Measurements from ENCODE around the gene ZXDC. TPM values are rescaled to one million over a fixed set of nuclear protein-coding genes. Genes with fewer than 3 reads are reported as not detected.

ZXDC gene
- total RNA-seq, 4 donors from 2014 or later = 18.5 to 57.9 (median 33.5) TPM

DNA sequence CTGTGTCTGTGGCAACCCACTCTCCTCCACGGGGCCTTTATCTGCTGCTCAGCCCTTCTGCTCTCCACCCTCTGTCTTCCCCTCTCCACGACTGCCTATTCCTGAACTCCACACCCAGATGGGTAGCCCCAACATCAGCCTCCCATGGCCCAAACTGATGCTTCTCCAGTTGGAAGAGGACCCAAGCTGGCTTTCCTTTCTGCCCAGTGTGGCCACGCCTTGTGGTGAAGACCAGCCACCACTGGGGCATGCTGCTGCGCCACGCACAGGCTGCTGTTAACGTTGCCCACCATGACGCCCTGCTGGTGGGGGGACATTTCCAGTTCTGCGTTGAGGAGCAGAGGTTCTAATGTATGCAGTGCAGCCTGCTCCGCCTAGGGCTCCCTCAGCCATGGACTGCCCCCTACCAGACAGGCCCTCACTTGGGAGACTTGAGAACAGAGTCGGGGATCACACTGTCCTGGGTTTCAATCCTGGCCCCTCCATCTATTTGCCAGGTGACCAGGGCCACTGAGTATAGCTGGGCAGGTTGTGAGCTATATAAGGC is 54.0 kb downstream of the ZXDC start:
- DNase-seq = no peak
- Histone ChIP-seq H3K9me3 (peaks cover 0 to 11% of the 10 kb centered on the region in 2 donors), H3K4me3 (no peak overlapping the region), H3K4me1 (no peaks in the 10 kb centered on the region), H3K27me3 (no peaks in the 10 kb centered on the region), H3K27ac (no peak overlapping the region), H3K36me3 (no peaks in the 10 kb centered on the region)
- TF ChIP-seq CTCF (IDR thresholded peaks at IDR 0.05) (no peak), POLR2A (IDR thresholded peaks at IDR 0.05) (no peak)
- intact Hi-C loops (cut with DNase I; ENCODE audit: low total_unique reads) = no loop called here

DNA sequence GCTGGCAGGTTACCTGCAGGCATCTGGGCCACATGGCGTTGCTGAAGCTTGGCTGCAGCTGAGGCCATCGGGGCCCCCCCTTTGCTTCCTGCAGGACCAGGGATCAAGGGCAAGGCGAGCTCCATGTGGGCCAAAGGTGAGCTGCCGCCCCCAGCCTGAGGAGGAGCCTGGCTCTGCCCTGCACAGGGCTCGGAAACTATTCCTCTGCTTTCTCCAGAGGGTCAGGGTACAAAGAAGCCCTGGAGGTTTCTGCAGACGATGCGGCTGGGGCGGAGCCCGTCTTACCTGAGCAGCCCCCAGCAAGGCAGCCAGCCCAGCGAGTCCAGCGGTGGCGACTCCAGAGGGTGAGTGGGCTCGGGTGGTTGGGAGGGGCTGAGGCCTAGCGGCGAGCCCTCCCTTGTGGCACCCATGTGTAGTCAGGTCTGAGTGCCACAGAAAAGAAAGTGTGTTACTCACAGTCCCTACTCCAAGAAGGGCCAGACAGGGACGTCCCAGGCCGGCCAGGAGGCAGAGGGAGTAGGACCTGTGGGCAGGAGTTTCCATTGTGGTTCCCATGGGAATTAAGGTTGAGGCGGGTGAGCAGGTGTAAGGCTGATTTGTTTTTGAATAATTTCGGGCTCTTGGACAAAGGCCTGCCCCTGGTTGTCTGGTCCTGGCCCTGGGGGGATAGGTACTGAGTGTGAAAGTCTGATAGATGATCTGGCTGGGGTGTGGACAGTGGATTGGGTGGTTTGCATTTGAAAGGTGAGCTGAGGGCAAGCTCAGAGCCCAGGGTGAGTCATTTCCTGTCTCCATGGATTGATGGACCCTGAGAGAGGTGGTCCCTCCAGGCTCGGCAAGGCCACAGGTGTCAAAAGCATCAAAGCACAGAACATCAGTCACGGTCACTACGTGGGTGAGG is 55.6 kb downstream of the ZXDC start:
- no peak for DNase-seq
- no peaks in the 10 kb centered on the region for H3K4me1 ChIP-seq
- H3K36me3 ChIP-seq = no peaks in the 10 kb centered on the region
- no peaks in the 10 kb centered on the region for H3K9me3 ChIP-seq
- H3K4me3 ChIP-seq = no peak overlapping the region
- no peaks in the 10 kb centered on the region for H3K27me3 ChIP-seq
- intact Hi-C loops (cut with DNase I; ENCODE audit: low total_unique reads) = no loop called here
- H3K27ac ChIP-seq = no peak overlapping the region
- TF ChIP-seq POLR2A (IDR thresholded peaks at IDR 0.05) (no peak), CTCF (IDR thresholded peaks at IDR 0.05) (no peak)

DNA sequence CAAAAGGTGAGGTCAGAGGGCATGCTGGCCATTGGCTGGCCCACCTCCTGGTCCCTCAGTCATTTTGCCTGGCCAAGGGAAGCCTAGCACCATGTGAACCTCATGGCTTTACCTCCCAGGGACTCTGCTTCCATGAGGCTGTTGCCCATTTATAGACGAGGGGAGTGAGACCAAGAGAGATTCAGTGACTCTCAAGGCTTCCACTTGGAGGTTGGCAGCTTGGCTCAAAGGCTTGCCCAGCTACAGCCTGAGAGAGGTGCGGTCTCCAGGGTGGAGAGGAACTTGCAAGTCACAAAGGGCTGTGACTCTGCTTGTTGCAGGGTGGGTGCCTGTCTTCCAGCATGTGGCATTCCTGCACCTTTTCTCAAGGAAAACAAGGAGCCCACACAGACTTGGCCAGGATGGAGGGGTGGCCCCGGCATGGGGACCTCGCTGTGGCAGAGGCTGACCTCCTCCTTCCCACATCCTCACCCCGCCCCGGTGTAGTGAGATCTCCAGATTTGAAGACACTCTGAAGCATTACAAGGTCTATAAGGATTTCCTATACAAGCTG is 56.5 kb downstream of the ZXDC start:
- DNase-seq = no peak
- no peak for TF ChIP-seq POLR2A (IDR thresholded peaks at IDR 0.05)
- no peak for TF ChIP-seq CTCF (IDR thresholded peaks at IDR 0.05)
- H3K27me3 ChIP-seq = no peaks in the 10 kb centered on the region

DNA sequence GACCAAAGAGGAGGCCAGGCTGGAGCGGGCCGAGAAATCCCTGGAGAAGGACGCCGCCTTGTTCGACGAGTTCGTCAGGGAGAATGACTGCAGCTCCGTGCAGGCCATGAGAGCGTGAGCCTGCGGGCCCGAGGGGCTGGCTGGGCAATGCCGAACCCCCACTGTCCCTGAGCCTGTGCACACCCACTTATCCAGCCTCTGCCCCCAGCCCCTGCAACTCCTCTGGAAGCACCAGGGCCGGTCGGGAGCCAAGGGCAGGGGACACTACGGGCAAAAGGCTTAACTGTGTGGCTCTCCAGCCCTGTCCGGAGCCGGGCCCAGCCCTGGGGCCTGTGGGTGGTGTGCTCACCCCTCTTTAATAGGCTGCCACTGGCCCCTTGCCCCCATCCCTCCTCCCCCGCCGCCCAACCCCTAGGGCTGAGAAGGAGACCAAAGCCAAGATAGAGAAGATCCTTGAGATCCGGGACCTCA is 57.0 kb downstream of the ZXDC start:
- H3K4me3 ChIP-seq = no peak overlapping the region
- intact Hi-C loops (cut with DNase I; ENCODE audit: low total_unique reads) = no loop called here
- no peaks in the 10 kb centered on the region for H3K27me3 ChIP-seq
- TF ChIP-seq POLR2A (IDR thresholded peaks at IDR 0.05) (no peak), CTCF (IDR thresholded peaks at IDR 0.05) (no peak)
- H3K27ac ChIP-seq = no peak overlapping the region
- H3K4me1 ChIP-seq = no peaks in the 10 kb centered on the region
- DNase-seq = no peak
- H3K36me3 ChIP-seq = no peaks in the 10 kb centered on the region
- no peaks in the 10 kb centered on the region for H3K9me3 ChIP-seq

More for the DNA sequence above, 56.5 kb downstream of the ZXDC start:
- no peak overlapping the region for H3K4me3 ChIP-seq
- H3K4me1 ChIP-seq = no peaks in the 10 kb centered on the region
- intact Hi-C loops (cut with DNase I; ENCODE audit: low total_unique reads) = no loop called here
- no peak overlapping the region for H3K27ac ChIP-seq
- no peaks in the 10 kb centered on the region for H3K9me3 ChIP-seq
- H3K36me3 ChIP-seq = no peaks in the 10 kb centered on the region

Data from uterus (tissue), 4 donors.